Measurements from ENCODE around the gene OGFRL1. TPM values are rescaled to one million over a fixed set of nuclear protein-coding genes. Genes with fewer than 3 reads are reported as not detected.

OGFRL1 gene
- total RNA-seq, 1 donor from 2014 or later: 9.4 TPM

DNA sequence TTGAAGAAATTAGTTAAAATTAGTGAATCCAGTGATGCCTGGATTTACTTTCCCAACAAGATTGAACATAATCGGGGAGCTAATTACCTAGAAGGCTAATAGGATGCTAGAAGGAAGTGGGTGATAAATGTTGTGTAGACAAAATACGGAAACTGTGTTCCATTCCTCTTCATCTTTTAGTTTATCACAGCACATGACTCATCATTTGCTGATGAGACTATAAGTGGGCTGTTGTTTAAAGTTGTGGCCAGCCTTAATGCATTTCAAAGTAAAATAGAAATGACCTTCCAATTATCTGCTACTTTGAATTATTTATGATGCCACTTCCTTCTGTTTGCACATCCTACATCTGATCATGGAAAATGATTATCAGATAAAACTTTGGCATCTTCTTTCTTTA, 43.4 kb downstream of the OGFRL1 start:
- H3K27me3 Mint-ChIP-seq: no peaks in the 10 kb centered on the region
- H3K4me3 Mint-ChIP-seq (ENCODE audit: low read depth): no peak overlapping the region
- no peak overlapping the region for H3K27ac Mint-ChIP-seq
- peaks cover 4% of the 10 kb centered on the region for H3K36me3 Mint-ChIP-seq (ENCODE audit: insufficient read depth)
- TF ChIP-seq, protein P1, sequence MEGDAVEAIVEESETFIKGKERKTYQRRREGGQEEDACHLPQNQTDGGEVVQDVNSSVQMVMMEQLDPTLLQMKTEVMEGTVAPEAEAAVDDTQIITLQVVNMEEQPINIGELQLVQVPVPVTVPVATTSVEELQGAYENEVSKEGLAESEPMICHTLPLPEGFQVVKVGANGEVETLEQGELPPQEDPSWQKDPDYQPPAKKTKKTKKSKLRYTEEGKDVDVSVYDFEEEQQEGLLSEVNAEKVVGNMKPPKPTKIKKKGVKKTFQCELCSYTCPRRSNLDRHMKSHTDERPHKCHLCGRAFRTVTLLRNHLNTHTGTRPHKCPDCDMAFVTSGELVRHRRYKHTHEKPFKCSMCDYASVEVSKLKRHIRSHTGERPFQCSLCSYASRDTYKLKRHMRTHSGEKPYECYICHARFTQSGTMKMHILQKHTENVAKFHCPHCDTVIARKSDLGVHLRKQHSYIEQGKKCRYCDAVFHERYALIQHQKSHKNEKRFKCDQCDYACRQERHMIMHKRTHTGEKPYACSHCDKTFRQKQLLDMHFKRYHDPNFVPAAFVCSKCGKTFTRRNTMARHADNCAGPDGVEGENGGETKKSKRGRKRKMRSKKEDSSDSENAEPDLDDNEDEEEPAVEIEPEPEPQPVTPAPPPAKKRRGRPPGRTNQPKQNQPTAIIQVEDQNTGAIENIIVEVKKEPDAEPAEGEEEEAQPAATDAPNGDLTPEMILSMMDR (IDR thresholded peaks at IDR 0.05; ENCODE audit: unreplicated experiment): no peak
- no peak for DNase-seq (ENCODE audit: low spot score, unreplicated experiment)
- H3K4me1 Mint-ChIP-seq (ENCODE audit: low read depth): peaks cover 2% of the 10 kb centered on the region
- H3K9me3 Mint-ChIP-seq (ENCODE audit: low read depth): peaks cover 6% of the 10 kb centered on the region

DNA sequence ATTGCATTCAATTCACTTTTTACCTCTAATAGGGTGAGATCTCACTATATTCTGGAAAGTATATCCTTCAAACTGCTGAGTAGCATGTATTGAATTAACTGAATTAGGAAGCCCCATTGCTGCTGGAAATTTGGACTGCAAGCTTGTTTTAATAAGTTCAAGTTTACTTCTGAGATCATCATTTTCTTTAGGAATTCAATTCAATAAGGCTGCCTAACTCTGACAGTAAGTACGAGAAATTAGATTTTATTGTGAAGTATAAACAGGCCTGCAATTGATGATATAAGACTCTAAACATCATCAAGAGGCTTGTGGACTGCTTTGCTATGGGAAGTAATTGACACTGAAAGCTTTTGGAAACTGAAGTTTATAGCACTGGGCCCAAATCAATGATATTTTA, 44.4 kb downstream of the OGFRL1 start:
- Mint-ChIP-seq H3K36me3 (ENCODE audit: insufficient read depth) (peaks cover 4% of the 10 kb centered on the region), H3K4me3 (ENCODE audit: low read depth) (no peak overlapping the region), H3K27ac (no peak overlapping the region), H3K4me1 (ENCODE audit: low read depth) (peaks cover 2% of the 10 kb centered on the region), H3K9me3 (ENCODE audit: low read depth) (peaks cover 6% of the 10 kb centered on the region), H3K27me3 (no peaks in the 10 kb centered on the region)
- TF ChIP-seq, protein P1 (IDR thresholded peaks at IDR 0.05; ENCODE audit: unreplicated experiment): no peak
- DNase-seq (ENCODE audit: low spot score, unreplicated experiment): no peak

DNA sequence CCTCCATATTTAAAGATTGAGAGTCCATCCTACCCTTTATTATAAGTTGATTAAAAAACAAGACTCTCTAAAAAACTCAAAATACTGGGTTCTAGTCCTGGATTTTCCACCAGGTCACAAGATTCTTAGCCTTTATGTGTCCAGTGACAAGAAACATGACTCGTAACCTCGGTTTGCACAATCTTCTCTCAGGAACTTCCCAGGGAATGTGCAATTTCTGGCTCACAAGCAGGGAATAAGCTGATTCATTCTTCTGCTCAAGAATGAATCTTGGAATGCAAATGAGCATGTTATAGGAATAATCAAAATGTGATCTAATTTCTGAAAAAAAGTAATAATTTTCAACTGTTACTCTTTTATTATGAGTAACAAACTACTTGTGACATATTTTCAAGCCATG, 45.1 kb downstream of the OGFRL1 start:
- peaks cover 2% of the 10 kb centered on the region for H3K4me1 Mint-ChIP-seq (ENCODE audit: low read depth)
- H3K27ac Mint-ChIP-seq: no peak overlapping the region
- H3K36me3 Mint-ChIP-seq (ENCODE audit: insufficient read depth): peaks cover 4% of the 10 kb centered on the region
- H3K4me3 Mint-ChIP-seq (ENCODE audit: low read depth): no peak overlapping the region
- DNase-seq (ENCODE audit: low spot score, unreplicated experiment): no peak
- H3K27me3 Mint-ChIP-seq: no peaks in the 10 kb centered on the region
- peaks cover 6% of the 10 kb centered on the region for H3K9me3 Mint-ChIP-seq (ENCODE audit: low read depth)
- TF ChIP-seq, protein P1 (IDR thresholded peaks at IDR 0.05; ENCODE audit: unreplicated experiment): no peak

DNA sequence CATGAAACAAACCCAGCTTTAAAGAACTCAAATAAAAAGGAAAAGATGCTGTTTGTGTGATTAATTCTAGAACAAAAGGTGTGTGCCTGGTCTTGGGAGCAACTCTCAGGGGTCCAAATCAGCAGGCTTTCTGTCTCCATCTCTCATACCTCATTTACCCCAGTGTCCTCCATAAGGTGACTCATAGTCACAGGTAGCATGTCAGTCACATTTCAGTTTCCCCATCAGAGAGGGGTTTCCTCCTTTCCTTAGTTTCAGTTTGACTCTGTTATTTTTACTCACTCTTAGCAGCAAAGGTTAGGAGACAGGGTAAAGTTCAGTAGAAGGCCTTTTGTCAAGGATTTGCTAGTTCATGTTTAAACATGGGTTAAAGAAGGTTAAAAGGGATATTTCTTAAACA, 46.2 kb downstream of the OGFRL1 start:
- no peak for DNase-seq (ENCODE audit: low spot score, unreplicated experiment)
- TF ChIP-seq, protein P1 (IDR thresholded peaks at IDR 0.05; ENCODE audit: unreplicated experiment): no peak
- H3K27ac Mint-ChIP-seq: no peak overlapping the region
- H3K27me3 Mint-ChIP-seq: no peaks in the 10 kb centered on the region
- peaks cover 6% of the 10 kb centered on the region for H3K9me3 Mint-ChIP-seq (ENCODE audit: low read depth)
- no peak overlapping the region for H3K4me3 Mint-ChIP-seq (ENCODE audit: low read depth)
- H3K4me1 Mint-ChIP-seq (ENCODE audit: low read depth): peaks cover 2% of the 10 kb centered on the region
- H3K36me3 Mint-ChIP-seq (ENCODE audit: insufficient read depth): peaks cover 4% of the 10 kb centered on the region

DNA sequence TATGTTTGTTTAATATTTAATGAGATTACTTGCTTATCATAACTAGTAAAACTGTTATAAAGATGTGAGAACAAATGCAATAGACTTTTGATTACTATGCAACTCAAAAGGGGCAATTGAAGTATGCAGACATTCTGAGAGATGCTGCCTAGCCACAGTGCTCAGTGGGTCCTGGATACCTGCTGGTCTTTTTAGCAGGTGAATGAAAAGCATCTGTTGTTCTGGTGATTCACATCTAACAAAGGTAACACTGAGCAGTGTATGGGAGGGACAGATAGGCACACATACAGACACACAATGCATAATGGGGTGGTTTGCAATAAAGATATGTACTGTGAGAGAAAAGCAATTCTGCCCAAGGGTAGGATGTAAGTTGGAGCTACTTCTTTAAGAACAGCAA, 46.9 kb downstream of the OGFRL1 start:
- no peak for DNase-seq (ENCODE audit: low spot score, unreplicated experiment)
- H3K27me3 Mint-ChIP-seq: no peaks in the 10 kb centered on the region
- H3K9me3 Mint-ChIP-seq (ENCODE audit: low read depth): peaks cover 6% of the 10 kb centered on the region
- H3K27ac Mint-ChIP-seq: no peak overlapping the region
- H3K4me3 Mint-ChIP-seq (ENCODE audit: low read depth): no peak overlapping the region
- H3K4me1 Mint-ChIP-seq (ENCODE audit: low read depth): peaks cover 2% of the 10 kb centered on the region
- TF ChIP-seq, protein P1 (IDR thresholded peaks at IDR 0.05; ENCODE audit: unreplicated experiment): no peak
- peaks cover 4% of the 10 kb centered on the region for H3K36me3 Mint-ChIP-seq (ENCODE audit: insufficient read depth)

Measured in progenitor cell of endocrine pancreas (in vitro differentiated cells).